ENCODE data around the gene DIP2C. TPM values are rescaled to one million over a fixed set of nuclear protein-coding genes. Genes with fewer than 3 reads are reported as not detected.

DIP2C gene
- total RNA-seq, 1 donor from 2014 or later: 30.8 TPM

DNA sequence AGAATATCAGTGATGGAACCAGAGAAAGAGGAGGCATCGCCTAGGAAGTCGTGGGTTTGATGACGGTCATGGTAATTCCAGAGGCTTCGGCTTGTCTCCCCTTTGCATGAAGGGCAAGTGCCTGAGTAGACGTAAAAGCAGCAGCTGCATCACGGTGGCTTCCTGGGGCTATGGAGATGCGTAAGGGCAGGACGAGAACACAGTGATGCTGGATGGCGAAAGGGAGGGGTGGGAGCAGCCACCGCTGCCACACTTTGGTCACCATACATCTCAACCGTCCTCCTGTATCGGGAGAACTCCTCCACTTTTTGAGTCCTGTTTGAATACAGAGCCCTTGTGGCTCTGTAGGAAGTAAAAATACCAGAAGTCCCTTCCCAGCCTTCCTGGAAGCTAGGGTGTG lies 371.5 kb downstream of the DIP2C start:
- Histone ChIP-seq H3K4me3 (no peak overlapping the region), H3K27ac (replicated peaks) (no peak overlapping the region), H3K27me3 (ENCODE audit: low read depth) (no peaks in the 10 kb centered on the region), H3K9me3 (replicated peaks) (no peaks in the 10 kb centered on the region), H3K36me3 (peaks cover 19% of the 10 kb centered on the region), H3K4me1 (peaks cover 3% of the 10 kb centered on the region)
- DNase-seq: no peak
- TF ChIP-seq, protein P1, sequence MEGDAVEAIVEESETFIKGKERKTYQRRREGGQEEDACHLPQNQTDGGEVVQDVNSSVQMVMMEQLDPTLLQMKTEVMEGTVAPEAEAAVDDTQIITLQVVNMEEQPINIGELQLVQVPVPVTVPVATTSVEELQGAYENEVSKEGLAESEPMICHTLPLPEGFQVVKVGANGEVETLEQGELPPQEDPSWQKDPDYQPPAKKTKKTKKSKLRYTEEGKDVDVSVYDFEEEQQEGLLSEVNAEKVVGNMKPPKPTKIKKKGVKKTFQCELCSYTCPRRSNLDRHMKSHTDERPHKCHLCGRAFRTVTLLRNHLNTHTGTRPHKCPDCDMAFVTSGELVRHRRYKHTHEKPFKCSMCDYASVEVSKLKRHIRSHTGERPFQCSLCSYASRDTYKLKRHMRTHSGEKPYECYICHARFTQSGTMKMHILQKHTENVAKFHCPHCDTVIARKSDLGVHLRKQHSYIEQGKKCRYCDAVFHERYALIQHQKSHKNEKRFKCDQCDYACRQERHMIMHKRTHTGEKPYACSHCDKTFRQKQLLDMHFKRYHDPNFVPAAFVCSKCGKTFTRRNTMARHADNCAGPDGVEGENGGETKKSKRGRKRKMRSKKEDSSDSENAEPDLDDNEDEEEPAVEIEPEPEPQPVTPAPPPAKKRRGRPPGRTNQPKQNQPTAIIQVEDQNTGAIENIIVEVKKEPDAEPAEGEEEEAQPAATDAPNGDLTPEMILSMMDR (IDR thresholded peaks at IDR 0.05; ENCODE audit: borderline replicate concordance): no peak
- intact Hi-C loops (cut with micrococcal nuclease): no loop called here

GRCh38 chr10:317271-317769 lies 372.1 kb downstream of the DIP2C start:
- Histone ChIP-seq H3K4me1 (peaks cover 3% of the 10 kb centered on the region), H3K36me3 (peaks cover 19% of the 10 kb centered on the region), H3K9me3 (replicated peaks) (no peaks in the 10 kb centered on the region), H3K27me3 (ENCODE audit: low read depth) (no peaks in the 10 kb centered on the region), H3K4me3 (no peak overlapping the region), H3K27ac (replicated peaks) (no peak overlapping the region)
- DNase-seq: peak; percentile 49
- TF ChIP-seq, protein P1 (IDR thresholded peaks at IDR 0.05; ENCODE audit: borderline replicate concordance): no peak
- intact Hi-C loops (cut with micrococcal nuclease): no loop called here

GRCh38 chr10:316390-316789 lies 373.1 kb downstream of the DIP2C start:
- Histone ChIP-seq H3K4me3 (no peak overlapping the region), H3K27me3 (ENCODE audit: low read depth) (no peaks in the 10 kb centered on the region), H3K9me3 (replicated peaks) (no peaks in the 10 kb centered on the region), H3K4me1 (peaks cover 3% of the 10 kb centered on the region), H3K36me3 (peaks cover 19% of the 10 kb centered on the region), H3K27ac (replicated peaks) (no peak overlapping the region)
- intact Hi-C loops (cut with micrococcal nuclease): no loop called here
- TF ChIP-seq, protein P1 (IDR thresholded peaks at IDR 0.05; ENCODE audit: borderline replicate concordance): no peak
- DNase-seq: no peak

DNA sequence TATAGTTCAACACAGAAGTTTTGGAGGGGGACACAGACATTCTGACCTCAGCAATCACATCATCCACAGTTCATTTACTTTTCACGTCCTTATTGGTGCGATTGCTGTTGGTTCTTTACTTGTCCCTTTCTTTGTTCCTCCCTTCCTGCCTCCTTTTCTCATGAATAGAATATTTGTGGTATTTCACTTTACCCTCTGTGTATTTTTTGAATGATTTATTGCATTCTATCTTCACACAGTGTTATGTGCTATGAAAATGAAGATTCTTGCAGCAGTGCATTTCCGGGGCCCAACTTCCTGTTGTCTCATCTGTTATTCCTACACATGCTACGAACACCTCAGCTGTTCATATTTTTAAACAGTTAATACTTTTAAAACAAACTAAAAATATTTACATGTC lies 374.6 kb downstream of the DIP2C start:
- H3K9me3 ChIP-seq (replicated peaks): no peaks in the 10 kb centered on the region
- no peak for DNase-seq
- peaks cover 3% of the 10 kb centered on the region for H3K4me1 ChIP-seq
- H3K4me3 ChIP-seq: no peak overlapping the region
- intact Hi-C loops (cut with micrococcal nuclease): no loop called here
- no peak overlapping the region for H3K27ac ChIP-seq (replicated peaks)
- TF ChIP-seq, protein P1 (IDR thresholded peaks at IDR 0.05; ENCODE audit: borderline replicate concordance): no peak
- H3K36me3 ChIP-seq: peaks cover 15% of the 10 kb centered on the region
- H3K27me3 ChIP-seq (ENCODE audit: low read depth): no peaks in the 10 kb centered on the region

DNA sequence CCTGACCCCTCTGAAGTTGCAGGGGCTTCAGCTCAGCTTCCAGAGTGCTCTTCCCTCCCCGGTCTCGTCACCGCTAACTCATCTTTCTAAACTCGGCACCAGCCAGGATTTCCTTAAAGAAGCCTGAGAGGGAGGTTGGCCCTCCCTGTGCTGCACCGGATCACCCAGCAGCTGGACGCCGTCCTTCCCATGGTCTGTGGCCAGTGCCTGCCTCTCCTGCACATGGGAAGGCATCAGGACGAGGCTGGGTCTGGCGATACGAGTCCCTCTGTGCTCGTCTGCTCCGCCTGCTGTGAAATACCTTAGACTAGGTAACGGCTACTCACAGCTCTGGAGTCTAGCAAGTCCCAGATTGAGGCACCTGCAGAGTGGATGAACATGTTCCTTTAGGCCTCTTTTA lies 375.1 kb downstream of the DIP2C start:
- Histone ChIP-seq H3K27me3 (ENCODE audit: low read depth) (no peaks in the 10 kb centered on the region), H3K4me3 (no peak overlapping the region), H3K27ac (replicated peaks) (no peak overlapping the region), H3K36me3 (peaks cover 20% of the 10 kb centered on the region), H3K9me3 (replicated peaks) (no peaks in the 10 kb centered on the region), H3K4me1 (peaks cover 3% of the 10 kb centered on the region)
- intact Hi-C loops (cut with micrococcal nuclease): no loop called here
- TF ChIP-seq, protein P1 (IDR thresholded peaks at IDR 0.05; ENCODE audit: borderline replicate concordance): no peak
- DNase-seq: no peak
